HG03342 (cell line): ENCODE results near the gene PLEKHJ1.

Source experiments
- ATAC-seq: cut with Tn5 transposase; IDR thresholded peaks from one replicate; pipeline ENCODE4 v1.9.1; 2021; ENCODE audit warnings: mild to moderate bottlenecking, moderate library complexity; ENCODE audit not compliant: unreplicated experiment

Gene PLEKHJ1

GRCh38 chr19:2224754-2225349 lies 11.3 kb downstream of the PLEKHJ1 start:
- no peak for ATAC-seq

- ATAC-seq = no peak
Measured at GRCh38 chr19:2223959-2224358, 12.2 kb downstream of the PLEKHJ1 start.

- no peak for ATAC-seq
Measured at GRCh38 chr19:2223391-2223790, 12.7 kb downstream of the PLEKHJ1 start.

GRCh38 chr19:2221918-2222317 lies 14.2 kb downstream of the PLEKHJ1 start:
- ATAC-seq = no peak

GRCh38 chr19:2221250-2221831 lies 14.8 kb downstream of the PLEKHJ1 start:
- no peak for ATAC-seq

- ATAC-seq = no peak
Measured at GRCh38 chr19:2219726-2220125, 16.4 kb downstream of the PLEKHJ1 start.

GRCh38 chr19:2217591-2217990 lies 18.5 kb downstream of the PLEKHJ1 start:
- no peak for ATAC-seq

- no peak for ATAC-seq
Measured at GRCh38 chr19:2216361-2217225, 19.5 kb downstream of the PLEKHJ1 start.

GRCh38 chr19:2215281-2215751 lies 20.8 kb downstream of the PLEKHJ1 start:
- ATAC-seq = no peak

GRCh38 chr19:2214251-2214650 lies 21.9 kb downstream of the PLEKHJ1 start:
- ATAC-seq = no peak

GRCh38 chr19:2213799-2214198 lies 22.3 kb downstream of the PLEKHJ1 start:
- ATAC-seq = no peak

GRCh38 chr19:2212861-2213711 lies 23.0 kb downstream of the PLEKHJ1 start:
- ATAC-seq = no peak

GRCh38 chr19:2210987-2211740 lies 25.0 kb downstream of the PLEKHJ1 start:
- no peak for ATAC-seq

- ATAC-seq = no peak
Measured at GRCh38 chr19:2210206-2210605, 25.9 kb downstream of the PLEKHJ1 start.

GRCh38 chr19:2209408-2209807 lies 26.7 kb downstream of the PLEKHJ1 start:
- ATAC-seq = no peak

- no peak for ATAC-seq
Measured at GRCh38 chr19:2208975-2209374, 27.2 kb downstream of the PLEKHJ1 start.

- ATAC-seq = no peak
Measured at GRCh38 chr19:2207991-2208860, 27.9 kb downstream of the PLEKHJ1 start.

- no peak for ATAC-seq
Measured at GRCh38 chr19:2207008-2207407, 29.1 kb downstream of the PLEKHJ1 start.

GRCh38 chr19:2202366-2202765 lies 33.8 kb downstream of the PLEKHJ1 start:
- ATAC-seq = no peak
